Measurements from ENCODE around the gene HELQ.
A peak's percentile ranks its signal among the peaks of the same experiment; 100 is the strongest.

The HELQ gene

DNA sequence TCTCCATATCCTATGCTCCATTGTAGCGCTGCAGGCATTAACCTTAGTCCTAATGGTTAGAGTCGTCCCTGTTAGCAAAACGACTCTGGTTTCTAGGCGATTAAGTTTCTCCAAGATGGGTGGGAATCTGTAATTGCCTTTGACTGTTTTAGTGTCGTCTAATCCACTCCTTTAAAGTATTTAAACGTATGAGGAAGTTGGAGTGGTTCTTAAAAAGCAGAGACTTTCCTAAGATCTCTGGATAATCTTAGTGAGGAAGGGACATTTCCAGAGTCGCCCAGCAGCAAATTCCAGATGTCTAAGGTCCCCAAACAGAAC, 520 bp upstream of the HELQ start:
- TF ChIP-seq, protein P1, sequence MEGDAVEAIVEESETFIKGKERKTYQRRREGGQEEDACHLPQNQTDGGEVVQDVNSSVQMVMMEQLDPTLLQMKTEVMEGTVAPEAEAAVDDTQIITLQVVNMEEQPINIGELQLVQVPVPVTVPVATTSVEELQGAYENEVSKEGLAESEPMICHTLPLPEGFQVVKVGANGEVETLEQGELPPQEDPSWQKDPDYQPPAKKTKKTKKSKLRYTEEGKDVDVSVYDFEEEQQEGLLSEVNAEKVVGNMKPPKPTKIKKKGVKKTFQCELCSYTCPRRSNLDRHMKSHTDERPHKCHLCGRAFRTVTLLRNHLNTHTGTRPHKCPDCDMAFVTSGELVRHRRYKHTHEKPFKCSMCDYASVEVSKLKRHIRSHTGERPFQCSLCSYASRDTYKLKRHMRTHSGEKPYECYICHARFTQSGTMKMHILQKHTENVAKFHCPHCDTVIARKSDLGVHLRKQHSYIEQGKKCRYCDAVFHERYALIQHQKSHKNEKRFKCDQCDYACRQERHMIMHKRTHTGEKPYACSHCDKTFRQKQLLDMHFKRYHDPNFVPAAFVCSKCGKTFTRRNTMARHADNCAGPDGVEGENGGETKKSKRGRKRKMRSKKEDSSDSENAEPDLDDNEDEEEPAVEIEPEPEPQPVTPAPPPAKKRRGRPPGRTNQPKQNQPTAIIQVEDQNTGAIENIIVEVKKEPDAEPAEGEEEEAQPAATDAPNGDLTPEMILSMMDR (IDR thresholded peaks at IDR 0.05; ENCODE audit: low read depth, low read length) = no peak
- H3K4me3 ChIP-seq (ENCODE audit: low read depth, low read length) = peak overlapping the region; percentile 99

- TF ChIP-seq, protein P1 (IDR thresholded peaks at IDR 0.05; ENCODE audit: low read depth, low read length) = no peak
- peak overlapping the region; percentile 99 for H3K4me3 ChIP-seq (ENCODE audit: low read depth, low read length)
Measured at GRCh38 chr4:83454686-83455085, 937 bp downstream of the HELQ start.

DNA sequence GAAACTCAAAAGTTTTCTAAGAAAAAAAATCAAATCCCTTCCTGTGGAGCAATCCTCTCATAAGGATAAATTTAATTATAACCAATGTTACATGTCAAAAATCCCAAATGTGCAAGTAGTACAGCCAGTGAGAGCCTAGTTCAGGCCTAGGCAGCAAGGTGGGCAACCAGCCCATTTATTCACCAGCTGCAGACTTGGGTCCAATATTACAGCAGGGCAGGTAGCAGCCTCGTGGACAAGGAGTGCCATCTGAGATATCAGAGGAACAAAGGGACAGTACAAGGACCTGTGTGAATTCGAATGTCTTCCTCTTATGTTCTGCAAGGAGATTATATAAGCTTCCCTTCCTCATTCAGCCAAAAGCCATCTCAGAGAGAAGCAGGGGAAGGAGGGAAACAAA, 6.6 kb downstream of the HELQ start:
- H3K4me3 ChIP-seq (ENCODE audit: low read depth, low read length) = no peak overlapping the region
- TF ChIP-seq, protein P1 (IDR thresholded peaks at IDR 0.05; ENCODE audit: low read depth, low read length) = no peak

DNA sequence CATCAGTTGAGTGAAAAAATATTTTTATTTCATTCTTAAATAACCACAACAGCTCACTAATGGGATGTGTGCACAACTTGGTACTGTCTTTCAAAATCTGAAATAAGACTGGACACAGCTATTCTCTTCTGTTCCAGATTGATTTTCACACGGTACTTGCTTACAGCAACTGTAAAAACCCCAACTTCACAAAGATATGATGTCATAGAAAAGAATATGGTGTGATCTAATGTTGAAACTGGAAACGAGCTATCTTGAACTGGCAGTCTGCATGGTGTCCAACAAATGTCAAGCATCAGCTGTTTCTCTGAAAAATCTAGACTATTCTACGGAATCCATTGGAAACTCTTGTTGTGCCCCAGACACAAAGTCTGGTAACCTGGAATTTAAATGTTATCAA, 14.7 kb downstream of the HELQ start:
- TF ChIP-seq, protein P1 (IDR thresholded peaks at IDR 0.05; ENCODE audit: low read depth, low read length) = no peak
- no peak overlapping the region for H3K4me3 ChIP-seq (ENCODE audit: low read depth, low read length)

- TF ChIP-seq, protein P1 (IDR thresholded peaks at IDR 0.05; ENCODE audit: low read depth, low read length) = no peak
- no peak overlapping the region for H3K4me3 ChIP-seq (ENCODE audit: low read depth, low read length)
Measured at GRCh38 chr4:83440148-83440814, 15.3 kb downstream of the HELQ start.

- H3K4me3 ChIP-seq (ENCODE audit: low read depth, low read length) = no peak overlapping the region
- TF ChIP-seq, protein P1 (IDR thresholded peaks at IDR 0.05; ENCODE audit: low read depth, low read length) = no peak
Measured at GRCh38 chr4:83438719-83439118, 16.9 kb downstream of the HELQ start.

- TF ChIP-seq, protein P1 (IDR thresholded peaks at IDR 0.05; ENCODE audit: low read depth, low read length) = no peak
- H3K4me3 ChIP-seq (ENCODE audit: low read depth, low read length) = no peak overlapping the region
Measured at GRCh38 chr4:83436680-83437079, 18.9 kb downstream of the HELQ start.

Data from WI38 (cell line).